LNCaP clone FGC (cell line): ENCODE data around the gene SRP68.

ENCODE experiments used
- DNase-seq: peaks from one replicate; pipeline ENCODE4 v3.0.0-alpha.2; 2011; ENCODE audit warnings: low read depth
- H3K4me3 ChIP-seq: 2 replicates; pipeline ENCODE4 v1.5.1; 2011; ENCODE audit warnings: mild to moderate bottlenecking, low read depth, low read length, control low read depth
- TF ChIP-seq, protein P1 (sequence below): IDR thresholded peaks from 2 replicates; pipeline ENCODE4 v1.5.1; 2012; ENCODE audit warnings: mild to moderate bottlenecking; ENCODE audit not compliant: control insufficient read depth, insufficient read depth; ENCODE audit errors: extremely low read depth

The SRP68 gene

DNA sequence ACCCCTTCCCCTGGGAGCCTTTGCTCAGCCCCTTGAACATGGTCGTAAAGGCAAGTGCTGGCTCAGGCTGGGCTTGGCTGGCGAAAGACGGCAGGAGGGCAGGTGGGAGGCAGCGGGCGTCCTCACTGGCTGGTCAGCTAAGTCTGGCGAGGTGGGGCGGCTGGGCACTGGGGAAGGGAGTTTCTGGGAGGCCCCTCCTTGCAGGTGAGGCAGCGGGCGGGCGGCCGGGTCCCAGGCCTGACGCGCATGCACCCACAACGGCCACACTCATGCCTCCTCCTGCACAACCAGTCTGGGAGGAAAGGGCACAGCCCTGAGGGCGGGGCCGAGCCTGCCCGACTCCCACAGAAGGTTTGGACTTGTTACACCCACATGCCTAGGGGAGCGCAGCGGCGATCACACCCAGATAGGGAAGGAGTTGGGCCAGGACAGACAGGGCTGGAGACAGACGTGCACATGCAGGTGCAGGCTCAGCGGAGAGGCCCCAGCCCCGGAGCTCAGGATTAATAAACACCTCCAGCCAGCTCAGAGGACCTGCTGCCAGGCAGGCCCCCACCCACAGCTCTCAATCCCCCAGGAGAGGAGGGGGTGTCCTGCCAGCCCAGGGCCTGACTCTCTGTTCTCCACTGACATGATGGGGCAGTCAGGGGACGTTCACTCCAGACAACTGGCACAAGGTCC lies 45.0 kb downstream of the SRP68 start, which contains the start of gene EVPL:
Gene EVPL, minus strand, starts transcription at position 148 of the 681 bp plus-strand sequence. Its CDS starts 108 bp downstream, at position 40.
- TF ChIP-seq, protein P1, sequence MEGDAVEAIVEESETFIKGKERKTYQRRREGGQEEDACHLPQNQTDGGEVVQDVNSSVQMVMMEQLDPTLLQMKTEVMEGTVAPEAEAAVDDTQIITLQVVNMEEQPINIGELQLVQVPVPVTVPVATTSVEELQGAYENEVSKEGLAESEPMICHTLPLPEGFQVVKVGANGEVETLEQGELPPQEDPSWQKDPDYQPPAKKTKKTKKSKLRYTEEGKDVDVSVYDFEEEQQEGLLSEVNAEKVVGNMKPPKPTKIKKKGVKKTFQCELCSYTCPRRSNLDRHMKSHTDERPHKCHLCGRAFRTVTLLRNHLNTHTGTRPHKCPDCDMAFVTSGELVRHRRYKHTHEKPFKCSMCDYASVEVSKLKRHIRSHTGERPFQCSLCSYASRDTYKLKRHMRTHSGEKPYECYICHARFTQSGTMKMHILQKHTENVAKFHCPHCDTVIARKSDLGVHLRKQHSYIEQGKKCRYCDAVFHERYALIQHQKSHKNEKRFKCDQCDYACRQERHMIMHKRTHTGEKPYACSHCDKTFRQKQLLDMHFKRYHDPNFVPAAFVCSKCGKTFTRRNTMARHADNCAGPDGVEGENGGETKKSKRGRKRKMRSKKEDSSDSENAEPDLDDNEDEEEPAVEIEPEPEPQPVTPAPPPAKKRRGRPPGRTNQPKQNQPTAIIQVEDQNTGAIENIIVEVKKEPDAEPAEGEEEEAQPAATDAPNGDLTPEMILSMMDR, result no peak
- peak; percentile 74 for DNase-seq
- peak within 1 kb of the TSS; percentile 64 for H3K4me3 ChIP-seq

DNA sequence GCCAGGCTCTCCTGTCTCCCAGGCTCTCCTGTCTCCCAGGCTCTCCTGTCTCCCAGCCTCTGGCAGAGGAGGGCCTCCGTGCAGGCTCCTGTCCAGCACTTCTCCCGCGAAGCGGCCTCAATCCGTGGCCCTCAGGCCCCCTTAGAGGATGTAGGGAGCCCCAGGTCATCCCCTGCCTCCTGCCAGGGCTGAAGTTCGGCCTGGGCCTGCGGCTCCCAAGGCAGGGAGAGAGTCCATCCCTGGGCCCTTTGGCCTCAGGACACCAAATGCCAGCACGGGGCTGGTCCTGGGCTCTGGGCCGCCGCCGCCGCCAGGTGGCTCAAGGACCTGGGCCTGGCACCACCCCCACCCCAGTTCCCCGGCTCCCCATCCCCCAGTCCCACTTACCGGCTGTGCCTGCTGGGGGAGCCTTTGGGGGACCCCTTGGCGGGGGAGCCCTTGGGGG lies 45.6 kb downstream of the SRP68 start:
- TF ChIP-seq, protein P1, result no peak
- DNase-seq, result no peak
- peak overlapping the region; percentile 64 for H3K4me3 ChIP-seq

DNA sequence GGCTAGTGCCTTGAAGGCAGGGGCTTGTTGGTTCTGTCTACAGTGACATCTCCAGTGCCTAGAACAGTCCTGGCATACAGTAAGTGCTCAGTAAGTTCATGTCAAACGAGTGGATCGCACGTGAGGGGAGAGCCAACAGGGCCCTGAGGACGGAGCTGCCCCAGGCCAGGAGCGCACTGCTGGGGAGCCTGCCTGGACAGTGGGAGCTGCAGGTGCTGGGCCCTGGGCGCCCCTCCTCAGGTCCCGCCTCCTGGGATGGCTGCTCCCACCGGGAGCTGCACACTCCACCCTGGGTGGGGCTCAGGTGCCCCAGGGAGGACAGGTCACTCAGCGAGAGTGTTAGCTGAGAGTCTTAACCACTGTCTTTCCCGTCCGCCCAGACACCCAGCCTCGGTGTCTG lies 47.0 kb downstream of the SRP68 start:
- TF ChIP-seq, protein P1, result no peak
- no peak overlapping the region for H3K4me3 ChIP-seq
- DNase-seq, result no peak

DNA sequence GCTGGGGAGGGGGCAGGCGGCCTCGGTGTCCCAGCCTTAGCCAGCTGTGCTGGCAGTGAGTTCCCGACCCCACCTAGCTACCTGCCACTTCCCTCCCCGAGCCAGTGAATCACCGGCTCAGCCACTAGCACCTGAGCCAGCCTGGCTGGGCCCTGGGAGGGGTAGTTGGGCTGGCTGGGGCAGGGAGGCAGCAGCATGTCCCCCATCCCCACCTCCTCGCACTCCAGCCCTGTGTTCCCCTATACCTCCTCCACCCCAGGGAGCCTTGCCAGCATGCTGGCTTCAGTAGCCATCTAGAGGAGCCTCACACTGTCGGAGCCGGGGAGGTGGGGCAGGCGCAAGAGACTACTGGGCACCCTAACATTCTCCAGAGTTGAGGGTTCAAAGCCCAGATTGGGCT lies 48.0 kb downstream of the SRP68 start:
- H3K4me3 ChIP-seq, result no peak overlapping the region
- TF ChIP-seq, protein P1, result no peak
- no peak for DNase-seq

DNA sequence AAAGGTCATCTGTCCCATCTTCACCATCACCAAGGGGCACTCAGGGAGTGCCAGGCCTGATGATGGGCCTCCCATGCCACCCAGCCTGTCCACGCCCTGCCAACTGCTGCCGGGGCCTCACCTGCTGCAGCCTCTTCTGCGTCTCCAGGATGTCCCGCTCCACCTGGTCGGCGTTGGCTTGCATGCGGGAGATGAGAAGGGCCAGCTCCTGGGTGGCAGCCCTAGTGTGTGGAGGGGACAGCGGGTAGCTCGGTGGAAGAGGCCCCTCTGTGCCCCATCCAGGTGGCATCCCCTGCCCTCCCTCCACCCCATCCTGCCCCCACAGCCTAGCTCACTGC lies 48.4 kb downstream of the SRP68 start:
- no peak for DNase-seq
- TF ChIP-seq, protein P1, result no peak
- H3K4me3 ChIP-seq, result no peak overlapping the region

DNA sequence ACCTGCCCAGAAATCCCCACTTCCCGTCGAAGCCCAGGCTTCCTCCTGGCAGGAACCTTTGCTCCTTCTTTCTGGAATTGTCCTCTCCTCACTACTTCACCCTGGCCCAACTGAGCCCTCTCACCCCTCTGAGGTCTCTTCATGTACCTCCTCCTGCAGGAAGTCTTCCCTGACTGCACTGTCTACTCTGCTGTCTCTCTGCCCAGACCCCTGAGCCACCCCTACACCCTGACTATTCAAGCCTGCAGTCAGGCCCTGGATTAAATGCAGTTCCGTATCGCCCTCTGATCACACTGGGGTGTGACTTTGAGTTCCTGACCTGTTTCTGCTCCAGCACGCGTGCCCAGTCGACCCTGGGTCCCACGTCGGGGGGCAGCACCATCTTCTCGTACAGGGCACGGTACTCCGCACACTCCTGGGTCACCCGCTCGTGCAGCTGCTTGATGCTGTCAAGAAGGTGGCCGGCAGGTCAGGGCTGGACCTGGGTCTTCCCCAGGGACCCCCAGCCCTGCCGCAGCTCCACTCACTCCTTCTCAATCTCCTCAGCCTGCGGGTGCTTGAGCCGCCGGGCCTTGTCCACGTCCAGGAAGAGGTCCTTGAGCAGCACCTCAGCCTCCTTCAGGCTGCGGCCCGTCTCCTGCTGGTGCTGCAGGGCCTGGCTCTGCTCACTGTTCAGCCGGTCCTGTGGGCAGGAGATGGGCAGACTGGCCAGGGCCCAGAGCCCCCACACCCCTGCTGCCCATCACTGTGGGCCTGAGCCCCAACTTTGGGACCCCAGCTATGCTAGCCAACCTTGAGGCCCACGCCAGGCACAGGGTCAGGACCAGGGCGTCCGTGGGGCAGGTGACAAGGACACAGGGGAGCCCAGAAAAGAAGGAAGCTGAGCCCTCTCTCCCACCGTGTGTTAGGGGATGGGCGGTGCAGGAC lies 49.1 kb downstream of the SRP68 start:
- TF ChIP-seq, protein P1, result no peak
- no peak overlapping the region for H3K4me3 ChIP-seq
- DNase-seq, result no peak
